GM12891 (cell line): ENCODE data around the gene KHSRP.

ENCODE experiments used
- PAX5 ChIP-seq: IDR thresholded peaks from 2 replicates; pipeline ENCODE4 v1.6.1; 2011; ENCODE audit warnings: low read length, moderate library complexity, mild to moderate bottlenecking; ENCODE audit not compliant: insufficient read depth, severe bottlenecking
- POLR2A ChIP-seq: IDR thresholded peaks from 2 replicates; pipeline ENCODE4 v1.6.1; 2011; ENCODE audit warnings: low read depth, low read length, control low read depth
- POLR2AphosphoS5 ChIP-seq: IDR thresholded peaks from 2 replicates; pipeline ENCODE4 v1.6.1; 2011; ENCODE audit warnings: low read depth, low read length, control low read depth
- POU2F2 ChIP-seq: IDR thresholded peaks from 2 replicates; pipeline ENCODE4 v1.6.1; 2011; ENCODE audit warnings: low read depth, mild to moderate bottlenecking, control low read depth, low read length, moderate library complexity
- SPI1 ChIP-seq: IDR thresholded peaks from 2 replicates; pipeline ENCODE4 v1.6.1; 2011; ENCODE audit warnings: low read depth, low read length, control low read depth
- TAF1 ChIP-seq: IDR thresholded peaks from 2 replicates; pipeline ENCODE4 v1.6.1; 2011; ENCODE audit warnings: low read depth, low read length, control low read depth

GRCh38 chr19:6415591-6416190 lies 8.9 kb downstream of the KHSRP start:
- TF ChIP-seq POLR2AphosphoS5 = no peak
- TF ChIP-seq TAF1 = no peak
- no peak for TF ChIP-seq POLR2A
- no peak for TF ChIP-seq PAX5
- TF ChIP-seq SPI1 = no peak
- no peak for TF ChIP-seq POU2F2
